ENCODE data around the gene KCNJ8.
"Not testable (repeated sequence)": the region's sequence is repeated elsewhere in the genome, so short reads cannot be mapped to it uniquely, and the experiment has no call there.

Gene KCNJ8

DNA sequence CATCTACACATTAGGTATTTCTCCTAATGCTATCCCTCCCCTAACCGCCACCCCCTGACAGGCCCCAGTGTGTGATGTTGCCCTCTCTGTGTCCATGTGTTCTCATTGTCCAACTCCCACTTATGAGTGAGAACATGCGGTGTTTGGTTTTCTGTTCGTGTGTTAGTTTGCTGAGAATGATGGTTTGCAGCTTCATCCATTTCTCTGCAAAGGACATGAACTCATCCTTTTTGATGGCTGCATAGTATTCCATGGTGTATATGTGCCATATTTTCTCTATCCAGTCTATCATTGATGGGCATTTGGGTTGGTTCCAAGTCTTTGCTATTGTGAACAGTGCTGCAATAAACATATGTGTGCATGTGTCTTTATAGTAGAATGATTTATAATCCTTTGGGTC is 8.2 kb upstream of the KCNJ8 start:
- DNase-seq, result not testable (repeated sequence)

DNA sequence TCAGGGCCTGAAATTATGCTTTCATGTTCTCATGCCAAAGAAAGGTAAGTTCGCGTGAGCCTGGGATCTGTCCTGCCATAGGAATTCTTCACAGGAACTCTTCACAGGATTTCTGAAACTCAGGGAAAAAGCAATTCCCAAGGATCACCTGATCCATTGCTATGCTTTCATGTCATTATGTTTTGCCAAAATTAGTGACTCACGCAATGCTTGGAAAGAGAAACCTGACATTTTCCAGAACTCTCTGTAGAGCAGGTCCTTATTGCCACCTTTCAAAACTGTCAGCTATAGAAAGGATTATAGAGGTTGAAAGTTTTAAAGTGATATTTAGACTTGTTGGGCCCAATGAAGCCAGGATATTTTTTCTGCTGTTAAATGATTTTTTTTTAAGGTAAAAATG is 6.3 kb upstream of the KCNJ8 start:
- no peak for DNase-seq

DNA sequence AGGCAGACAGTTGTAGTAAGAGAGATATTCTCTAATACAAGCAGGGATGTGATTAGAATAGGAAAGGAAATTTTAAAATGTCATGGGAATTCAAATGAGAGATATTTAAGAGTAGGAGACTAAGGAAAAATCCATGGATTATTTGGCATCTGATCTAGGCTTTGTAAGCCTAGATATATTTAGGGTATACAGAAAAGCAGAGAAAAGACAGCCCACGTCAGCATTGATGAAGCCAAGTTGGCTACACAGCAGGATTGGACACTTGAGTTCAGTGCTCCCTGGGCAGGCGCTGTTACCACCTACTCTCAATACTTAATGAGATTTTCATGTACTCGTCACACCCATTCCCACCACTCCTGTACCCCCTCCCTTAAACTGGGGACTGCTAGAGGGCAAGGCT is 1.7 kb upstream of the KCNJ8 start:
- no peak for DNase-seq

DNA sequence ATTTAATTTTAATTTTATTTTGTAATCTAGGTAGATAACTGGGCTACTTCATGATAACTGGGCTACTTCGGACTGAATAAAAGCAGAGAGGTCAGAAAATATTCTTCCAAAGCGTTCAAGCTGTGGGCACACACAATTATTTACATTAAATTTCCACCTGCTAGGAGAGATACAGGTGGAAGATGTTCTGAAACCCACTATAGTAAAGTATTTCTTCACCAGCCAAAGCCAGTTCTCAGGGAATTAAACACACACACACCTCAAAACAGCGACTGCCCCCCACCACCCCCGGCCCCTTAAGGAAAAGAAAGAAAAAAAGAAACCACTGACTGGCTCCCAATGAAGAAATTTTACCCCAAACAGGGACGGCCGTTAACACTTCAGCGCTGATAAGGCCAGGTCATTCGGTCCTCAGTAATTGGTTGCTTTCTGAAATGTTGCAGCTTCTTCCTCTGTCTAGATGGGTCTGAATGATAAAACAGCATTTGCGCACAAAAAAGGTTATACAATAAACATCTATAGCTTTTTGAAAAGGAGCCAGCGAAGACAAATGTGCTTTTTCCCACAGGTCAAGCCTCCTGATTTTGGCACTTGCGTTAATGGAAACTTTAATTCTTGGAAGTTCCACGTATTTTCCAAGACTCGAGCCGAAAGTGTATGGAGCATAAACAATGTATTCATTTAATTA is 771 bp upstream of the KCNJ8 start:
- no peak for DNase-seq

DNA sequence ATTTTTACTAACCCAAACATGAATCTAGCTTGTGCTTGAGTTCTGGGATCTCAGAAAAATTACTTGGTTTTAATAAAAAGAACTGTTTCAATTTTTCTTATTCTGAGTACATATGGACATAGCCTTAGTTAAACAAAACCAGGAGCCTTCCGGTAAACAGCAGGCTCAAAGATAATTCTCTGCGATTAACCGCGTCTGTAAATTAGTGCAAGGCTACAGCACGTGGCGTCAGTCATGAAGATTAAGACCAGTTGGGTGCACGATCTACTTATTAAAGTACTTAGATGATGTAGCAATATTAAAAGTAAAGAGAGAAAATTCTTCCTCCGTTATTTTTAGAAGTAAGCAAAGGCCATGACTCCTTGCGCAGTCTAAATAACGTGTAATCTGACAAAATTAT is 700 bp downstream of the KCNJ8 start:
- DNase-seq, result no peak

DNA sequence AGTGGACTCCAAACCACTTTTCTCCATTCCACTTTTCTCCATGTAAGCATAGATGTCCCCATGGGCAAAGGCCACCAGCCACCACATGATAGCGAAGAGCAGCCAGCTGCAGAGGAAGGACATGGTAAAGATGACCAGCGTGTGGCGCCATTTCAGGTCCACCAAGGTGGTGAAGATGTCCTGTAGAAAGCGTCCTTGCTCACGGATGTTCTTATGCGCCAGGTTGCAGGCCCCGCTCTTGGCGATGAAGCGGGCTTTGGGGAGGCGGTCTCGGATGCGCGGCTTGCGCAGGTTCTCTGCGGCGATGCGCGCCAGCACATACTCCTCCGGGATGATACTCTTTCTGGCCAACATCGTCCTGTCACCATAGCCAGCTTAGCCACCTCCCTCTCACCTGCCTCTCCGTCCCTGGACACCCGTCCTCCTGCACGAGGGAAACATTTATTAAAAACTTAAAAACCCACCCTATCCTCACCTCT is 1.2 kb downstream of the KCNJ8 start:
- no peak for DNase-seq

DNA sequence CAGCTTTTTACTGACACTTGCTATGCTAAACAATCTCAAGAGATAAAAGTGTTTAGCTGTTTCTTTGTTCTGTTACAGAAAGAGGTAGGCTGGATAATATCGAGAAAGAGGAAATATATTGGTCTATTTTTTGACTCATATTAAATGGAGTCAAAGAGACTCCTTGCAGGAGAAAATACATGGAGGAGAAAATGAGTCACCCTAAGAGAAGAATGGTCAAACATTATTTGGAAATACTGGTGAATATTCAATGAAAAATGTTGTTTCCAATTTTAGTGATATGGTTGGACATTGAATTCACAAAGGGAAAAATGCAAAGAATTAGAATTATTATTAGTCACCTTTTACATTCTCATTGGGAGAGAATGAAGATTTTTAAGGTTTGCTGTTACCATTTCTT is 3.2 kb downstream of the KCNJ8 start:
- DNase-seq, result no peak

DNA sequence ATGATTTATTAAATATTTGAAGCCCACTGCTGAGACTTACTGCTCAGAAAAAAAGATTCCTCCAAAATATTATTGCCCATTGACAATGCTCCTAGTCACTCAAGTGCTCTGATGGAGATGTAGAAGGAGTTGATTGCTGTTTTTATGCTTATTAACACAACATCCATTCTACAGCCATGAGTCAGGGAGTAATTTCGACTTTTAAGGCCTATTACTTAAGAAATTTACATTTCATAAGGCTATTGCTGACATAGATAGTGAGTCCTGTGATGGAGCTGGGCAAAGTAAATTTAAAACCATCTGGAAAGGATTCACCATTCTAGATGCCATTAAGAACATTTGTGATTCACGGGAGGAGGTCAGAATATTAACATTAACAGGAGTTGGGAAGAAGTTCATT is 5.2 kb downstream of the KCNJ8 start:
- no peak for DNase-seq

DNA sequence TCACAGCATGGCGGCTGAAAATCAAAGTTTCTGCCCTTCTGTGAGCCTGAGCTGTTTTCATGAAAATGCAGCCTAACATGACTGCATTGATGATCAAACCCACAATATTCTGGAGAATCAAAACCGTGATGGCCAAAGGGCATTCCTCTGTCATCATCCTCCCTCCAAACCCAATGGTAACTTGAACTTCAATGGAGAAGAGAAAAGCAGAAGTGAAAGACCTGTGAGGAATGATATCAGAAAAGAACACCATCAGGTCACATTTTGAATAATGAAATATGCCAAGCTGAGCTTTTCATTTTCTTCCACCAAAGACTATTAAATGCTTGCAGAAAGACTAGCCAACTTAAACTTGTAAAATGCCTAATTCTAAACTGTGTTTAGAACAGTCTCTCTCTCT is 8.1 kb downstream of the KCNJ8 start:
- no peak for DNase-seq

DNA sequence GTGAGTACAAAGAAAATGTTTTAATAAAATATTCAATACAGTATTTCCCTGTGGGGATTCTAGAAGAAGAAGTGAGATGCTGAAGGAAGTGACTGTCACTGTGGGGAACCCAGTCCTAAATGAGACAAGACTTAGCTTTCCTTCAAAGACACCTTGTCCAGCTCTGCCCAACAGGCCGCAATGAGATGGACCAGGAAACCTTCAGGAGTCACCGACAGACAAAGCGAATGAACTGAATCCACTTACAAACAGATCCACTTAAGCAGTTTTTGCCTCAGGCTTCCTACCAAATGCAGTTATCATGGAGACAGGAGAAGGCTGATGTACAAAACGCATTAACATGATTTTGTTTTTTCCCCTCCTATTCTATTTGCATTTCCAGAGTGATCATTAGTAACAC is 9.6 kb downstream of the KCNJ8 start:
- no peak for DNase-seq

DNA sequence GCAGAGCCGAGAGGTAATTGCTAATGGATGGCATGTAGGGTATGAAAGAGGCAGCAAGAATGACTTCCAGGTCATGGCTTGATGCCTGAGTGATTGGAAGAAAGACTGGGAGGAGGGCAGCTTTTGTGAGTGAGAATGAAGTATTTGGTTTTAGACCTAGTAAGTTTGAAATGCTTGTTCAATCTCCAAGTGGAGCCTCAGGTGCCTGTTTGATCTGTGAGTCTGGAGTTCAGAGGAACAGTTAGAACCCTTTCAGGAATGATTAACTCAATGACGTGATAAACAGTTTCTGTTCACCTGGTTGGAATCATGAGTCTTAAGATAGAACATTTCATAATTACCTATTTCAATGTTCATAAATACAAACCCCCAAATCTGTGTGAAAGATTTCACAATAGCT is 10.4 kb downstream of the KCNJ8 start:
- no peak for DNase-seq

DNA sequence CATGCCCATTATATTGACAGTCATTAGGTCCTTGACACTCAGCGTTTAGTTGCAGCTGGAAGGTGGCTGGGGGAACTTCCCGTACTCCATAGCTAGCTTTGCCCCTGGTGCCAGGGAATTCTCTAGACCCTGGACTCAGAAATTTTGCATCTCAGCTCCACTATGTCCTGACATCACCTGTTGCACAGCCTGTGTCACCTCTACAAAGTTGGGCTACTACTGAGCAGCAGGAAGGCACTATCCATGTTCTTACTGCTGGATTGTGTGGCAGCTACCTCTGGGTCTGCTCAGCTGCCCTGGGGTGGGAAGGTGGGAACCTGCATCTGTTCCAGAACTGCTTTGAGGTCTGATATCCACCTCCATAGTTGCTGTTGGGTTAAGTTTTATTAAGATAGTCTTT is 11.0 kb downstream of the KCNJ8 start:
- DNase-seq, result no peak

DNA sequence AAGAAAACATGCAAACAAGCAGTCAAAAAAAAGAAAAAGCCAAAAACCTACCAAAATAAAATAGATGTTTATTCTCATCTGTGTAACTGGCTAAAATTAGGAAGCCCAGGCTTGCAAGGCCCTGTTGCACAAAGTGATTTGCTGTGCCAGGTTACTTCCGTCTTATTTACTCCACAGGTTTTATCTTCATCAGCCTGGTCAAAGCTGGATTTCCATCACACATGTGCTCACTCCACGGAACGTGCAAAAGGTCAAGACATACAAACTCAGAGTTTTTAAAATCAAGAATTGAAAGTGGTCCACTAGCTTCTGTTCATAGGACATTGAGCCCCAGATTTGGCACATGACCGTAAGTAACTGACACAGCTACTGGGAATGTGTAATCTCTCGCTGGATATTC is 14.8 kb downstream of the KCNJ8 start:
- DNase-seq, result no peak

DNA sequence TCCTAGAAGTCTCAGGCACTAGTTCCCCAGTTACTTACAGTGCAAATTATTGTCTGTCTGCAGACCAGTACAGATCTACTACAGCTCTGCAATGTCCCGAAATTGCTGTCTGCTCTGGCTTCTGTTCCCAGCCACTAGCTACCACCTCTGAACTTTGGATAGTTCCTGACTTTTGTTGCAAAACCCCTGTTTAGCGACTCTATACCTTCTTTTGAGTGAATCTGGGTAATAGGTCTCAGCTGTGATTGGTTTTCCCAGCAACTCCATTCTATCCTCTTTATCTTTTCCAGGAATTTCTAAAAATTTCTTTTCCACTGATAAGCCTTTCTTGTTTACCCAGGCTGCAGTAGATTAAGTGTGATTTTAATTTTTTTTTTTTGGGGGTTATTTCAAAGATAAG is 16.8 kb downstream of the KCNJ8 start:
- no peak for DNase-seq

DNA sequence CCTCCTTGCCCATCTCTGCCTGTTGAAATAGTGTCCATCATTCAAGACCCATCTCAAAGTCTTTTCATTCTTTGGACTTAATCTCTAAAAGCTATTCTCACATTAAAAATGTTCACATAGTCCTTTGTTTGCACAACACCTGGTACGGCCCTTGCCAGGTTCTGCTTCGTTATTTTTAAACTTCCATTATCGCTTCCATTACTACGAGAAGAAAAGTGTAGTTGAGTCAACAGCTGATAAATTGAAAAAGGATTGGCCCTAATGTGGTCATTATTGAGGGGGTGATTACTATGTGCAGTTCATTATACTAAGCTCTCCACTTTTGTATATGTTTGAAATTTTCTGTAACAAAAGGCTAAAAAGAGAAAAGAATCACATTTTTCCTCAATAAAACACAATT is 17.8 kb downstream of the KCNJ8 start:
- DNase-seq, result no peak

DNA sequence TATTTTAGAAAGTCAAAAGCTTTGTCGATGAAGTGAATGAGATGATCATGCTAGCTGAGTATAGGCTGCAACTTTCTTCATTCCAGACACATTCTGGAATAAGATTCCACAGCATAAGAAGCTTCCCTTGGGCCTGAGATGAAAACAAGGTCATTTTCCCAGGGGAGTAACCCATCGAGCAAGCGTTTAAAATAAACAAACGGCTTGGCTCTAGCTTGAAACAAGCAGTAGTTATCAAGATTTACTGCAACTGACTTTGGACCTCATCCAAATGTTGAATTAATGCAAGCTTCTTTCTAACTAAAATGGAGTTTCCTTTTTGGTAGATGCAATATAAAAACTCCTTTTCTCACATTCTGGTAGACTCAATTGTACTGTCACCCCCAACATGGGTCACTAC is 23.0 kb downstream of the KCNJ8 start:
- DNase-seq, result no peak

DNA sequence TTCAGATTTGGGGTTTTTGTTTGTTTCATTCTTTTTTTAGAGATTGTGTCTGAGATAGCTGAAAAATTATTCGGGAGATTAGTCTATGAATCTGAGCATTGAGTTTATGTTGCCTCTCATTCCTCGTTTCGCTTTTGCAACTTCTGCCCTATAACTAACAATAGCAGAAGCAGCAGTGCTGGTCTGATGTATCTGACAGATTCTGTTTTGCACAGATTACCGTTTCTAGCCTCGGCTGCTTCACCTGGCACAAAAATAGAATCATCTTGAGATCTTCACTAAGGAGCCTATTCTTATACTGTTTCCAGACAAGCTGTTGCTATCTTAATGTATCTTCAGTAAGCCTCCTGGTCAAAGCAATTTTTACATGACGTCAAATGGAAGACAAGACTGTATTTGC is 29.2 kb downstream of the KCNJ8 start:
- no peak for DNase-seq

DNA sequence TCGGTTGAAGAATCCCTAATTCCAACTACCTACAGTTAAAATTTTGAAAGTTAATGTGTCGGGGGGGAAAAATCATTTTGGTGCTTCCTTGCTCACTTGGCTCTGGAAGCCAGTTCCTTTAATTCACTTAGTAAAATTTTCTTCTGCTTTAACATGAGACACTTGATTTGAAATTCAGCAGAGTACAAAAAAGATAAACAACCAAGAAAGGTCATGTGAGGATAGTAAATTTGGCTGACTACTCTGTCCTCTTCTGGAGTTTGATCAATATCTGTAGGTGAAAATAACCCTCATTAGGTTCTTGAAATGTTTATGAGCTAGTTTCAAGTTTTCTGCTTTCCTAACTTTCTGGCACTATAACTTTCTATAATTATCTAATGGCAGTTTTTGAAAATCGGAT is 43.4 kb downstream of the KCNJ8 start:
- DNase-seq, result no peak

DNA sequence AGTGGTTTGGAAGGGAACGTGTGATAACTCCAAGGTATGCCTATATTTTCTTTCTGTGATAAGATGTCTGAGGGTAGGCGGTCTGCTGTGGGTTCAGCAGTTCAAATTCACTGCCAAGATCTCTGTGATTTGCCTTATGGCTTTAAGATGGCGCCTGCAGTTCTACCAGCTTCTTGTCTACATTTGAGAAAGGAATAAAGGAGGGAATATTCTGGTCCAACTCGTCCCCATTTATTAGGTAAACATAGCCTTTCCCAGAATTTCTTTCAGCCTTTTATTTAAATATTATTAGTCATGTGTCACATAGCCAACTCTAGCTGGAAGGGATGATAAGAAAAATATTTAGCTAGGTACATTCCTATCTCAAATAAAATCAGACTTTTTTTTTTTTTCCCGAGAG is 48.8 kb downstream of the KCNJ8 start:
- no peak for DNase-seq

DNA sequence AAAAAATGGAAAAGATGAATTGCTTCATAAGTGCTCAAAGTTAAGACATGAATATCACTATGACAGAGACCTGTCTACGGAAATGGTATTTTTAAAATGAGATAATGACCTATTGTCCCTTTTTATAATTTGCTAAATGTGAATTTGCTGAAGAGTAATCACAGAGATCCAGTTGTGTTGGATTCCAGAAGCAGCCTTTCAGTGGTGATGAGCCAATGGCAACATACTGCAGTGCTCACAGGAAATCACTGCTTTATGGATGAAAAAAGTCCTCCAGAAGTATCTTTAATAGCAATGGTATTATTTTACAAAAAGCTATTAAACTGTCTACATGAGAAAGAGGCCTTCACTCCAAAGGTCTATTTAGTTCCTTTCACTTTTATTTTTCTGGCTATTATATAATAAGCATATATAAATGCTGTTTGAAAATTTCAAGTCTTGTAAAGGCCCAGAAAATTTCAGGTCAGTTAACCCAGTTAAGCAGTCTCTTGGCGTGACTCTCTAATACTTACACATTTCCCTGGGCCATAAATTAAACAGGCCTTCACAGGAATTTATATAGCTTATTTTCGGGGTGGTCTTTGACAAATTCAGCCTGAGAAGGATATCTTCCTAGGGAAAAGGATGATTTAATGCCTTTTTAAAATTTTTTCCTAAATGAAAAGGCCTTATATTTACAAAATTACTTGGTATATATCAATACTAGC is 55.4 kb downstream of the KCNJ8 start:
- DNase-seq, result no peak

DNA sequence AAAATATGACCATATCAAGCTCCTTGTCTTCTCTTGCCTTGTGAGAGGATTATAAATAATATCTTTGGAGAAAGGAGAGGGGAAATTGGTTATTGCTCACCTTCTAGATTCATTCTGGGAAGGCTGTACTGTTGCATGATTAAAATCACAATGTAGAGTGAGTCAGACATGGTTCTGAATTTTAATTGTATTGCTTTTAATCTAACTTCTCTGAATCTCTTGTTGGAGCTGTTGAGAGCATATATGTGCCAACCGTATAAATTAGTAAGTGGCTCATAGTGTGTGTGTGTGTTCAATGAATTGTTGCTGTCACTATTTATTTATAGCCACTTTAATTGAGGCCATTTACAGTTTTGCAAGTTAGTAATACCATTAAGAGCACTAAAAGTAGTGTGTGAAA is 56.1 kb downstream of the KCNJ8 start:
- DNase-seq, result no peak

DNA sequence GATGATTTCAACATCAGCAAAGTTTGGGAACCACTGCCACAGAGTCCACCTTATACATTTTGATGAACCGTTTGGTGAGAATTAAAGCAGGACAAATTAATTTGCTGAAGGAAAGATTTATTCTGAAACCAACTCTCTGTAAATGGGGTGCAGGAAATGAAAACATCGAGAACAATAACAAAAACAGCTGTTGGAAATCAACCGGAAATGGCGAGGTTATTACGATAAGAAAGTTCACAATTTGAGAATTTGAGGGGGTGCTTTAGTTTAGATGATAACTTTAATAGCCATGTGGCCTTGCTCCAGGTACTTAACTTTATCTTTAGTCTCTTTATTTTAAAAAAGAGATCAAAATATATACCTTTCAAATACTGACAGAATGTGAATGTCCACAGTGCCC is 56.7 kb downstream of the KCNJ8 start:
- DNase-seq, result no peak

DNA sequence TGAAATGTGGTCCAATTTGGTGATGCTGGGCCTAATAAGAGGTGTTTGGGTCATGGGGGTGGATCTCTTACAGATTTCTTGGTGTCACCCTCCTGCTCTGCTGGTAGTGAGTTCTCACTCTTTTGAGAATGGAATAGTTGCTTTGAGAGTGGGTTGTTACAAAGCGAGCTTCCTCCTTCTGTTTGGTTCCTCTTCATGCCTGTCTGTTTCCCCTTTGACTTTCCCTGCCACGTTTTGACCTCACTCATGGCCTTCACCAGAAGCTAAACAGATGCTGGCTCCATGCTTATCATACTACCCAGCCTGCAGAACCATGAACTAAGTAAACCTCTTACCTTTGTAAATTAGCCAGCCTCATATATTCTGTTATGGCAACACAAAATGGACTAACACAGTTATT is 59.1 kb downstream of the KCNJ8 start:
- no peak for DNase-seq

Data from AML-193 (cell line).